GM18858 (cell line): ENCODE measurements around the gene NDUFV3.
"Not testable (repeated sequence)": the region's sequence is repeated elsewhere in the genome, so short reads cannot be mapped to it uniquely, and the experiment has no call there.

Experiments
- ATAC-seq: cut with Tn5 transposase; IDR thresholded peaks from one replicate; pipeline ENCODE4 v1.9.1; 2021; ENCODE audit not compliant: unreplicated experiment

The NDUFV3 gene

DNA sequence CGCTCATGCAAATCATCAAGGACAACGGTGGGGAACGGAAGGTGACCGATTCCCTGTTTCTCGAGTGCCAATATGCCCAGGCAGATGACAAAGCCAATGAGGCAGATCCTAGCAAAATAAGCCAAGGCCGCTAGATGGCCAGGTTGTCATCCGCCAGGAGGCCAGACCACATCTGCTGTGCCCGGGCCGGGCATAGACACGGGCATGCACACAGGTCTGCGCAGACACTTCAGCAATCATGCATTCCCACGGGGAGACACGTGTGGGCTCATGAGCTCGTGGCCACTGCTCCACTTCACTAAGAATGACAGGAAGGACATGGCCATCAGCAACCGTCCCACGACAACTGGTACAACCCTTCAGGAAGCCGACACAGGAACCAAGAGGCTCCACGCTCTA, 37.2 kb upstream of the NDUFV3 start:
- ATAC-seq, result no peak

DNA sequence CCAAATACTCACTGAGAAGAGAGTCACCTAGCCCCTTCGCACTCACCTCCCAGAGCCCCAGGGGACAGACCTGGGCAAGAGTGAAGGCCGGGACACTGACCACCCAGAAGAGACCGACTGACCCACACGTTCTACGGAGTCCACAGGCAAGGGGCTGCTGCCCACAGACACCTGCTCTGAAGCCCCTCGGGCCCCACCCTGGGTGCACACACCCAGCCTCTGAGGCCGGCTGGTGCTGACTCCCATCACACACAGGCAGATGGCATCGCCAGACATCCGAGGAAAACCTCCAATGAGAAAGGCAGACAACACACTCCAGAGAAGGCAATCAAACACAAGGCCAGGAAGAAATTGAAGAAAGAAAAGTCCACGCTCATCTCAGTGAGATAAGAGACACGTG, 35.9 kb upstream of the NDUFV3 start:
- ATAC-seq, result no peak

DNA sequence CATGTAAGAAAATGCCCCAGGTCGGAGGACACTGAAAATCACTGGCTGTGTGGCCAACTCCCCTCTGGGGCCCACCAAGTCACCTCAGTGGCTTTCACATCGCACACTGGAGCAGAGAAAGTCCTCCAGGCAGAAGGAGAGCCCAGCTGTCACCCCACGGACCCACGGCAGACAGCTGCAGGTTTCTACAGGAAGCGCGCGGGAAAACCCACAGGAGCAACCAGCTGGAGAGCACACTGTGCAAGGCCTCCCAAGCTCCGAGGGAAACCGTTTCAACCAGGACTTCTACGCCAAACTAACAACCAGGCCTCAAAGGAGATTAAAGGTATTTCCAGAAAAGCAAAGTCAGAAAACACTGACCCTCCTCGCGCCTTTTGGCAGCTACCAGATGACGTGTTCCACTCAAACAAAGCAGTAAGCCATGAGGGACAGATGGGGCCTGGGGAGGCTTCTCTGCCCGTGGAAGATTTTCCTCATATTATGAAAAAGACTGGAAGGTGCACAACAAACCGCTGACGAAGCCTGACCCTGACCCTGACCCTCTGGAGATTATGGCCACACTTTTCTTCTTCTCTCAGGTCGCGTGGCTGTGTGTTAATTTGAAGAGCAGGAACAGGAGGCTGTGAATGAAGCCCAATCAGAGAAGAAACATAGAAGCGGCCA, 34.8 kb upstream of the NDUFV3 start:
- ATAC-seq, result no peak

DNA sequence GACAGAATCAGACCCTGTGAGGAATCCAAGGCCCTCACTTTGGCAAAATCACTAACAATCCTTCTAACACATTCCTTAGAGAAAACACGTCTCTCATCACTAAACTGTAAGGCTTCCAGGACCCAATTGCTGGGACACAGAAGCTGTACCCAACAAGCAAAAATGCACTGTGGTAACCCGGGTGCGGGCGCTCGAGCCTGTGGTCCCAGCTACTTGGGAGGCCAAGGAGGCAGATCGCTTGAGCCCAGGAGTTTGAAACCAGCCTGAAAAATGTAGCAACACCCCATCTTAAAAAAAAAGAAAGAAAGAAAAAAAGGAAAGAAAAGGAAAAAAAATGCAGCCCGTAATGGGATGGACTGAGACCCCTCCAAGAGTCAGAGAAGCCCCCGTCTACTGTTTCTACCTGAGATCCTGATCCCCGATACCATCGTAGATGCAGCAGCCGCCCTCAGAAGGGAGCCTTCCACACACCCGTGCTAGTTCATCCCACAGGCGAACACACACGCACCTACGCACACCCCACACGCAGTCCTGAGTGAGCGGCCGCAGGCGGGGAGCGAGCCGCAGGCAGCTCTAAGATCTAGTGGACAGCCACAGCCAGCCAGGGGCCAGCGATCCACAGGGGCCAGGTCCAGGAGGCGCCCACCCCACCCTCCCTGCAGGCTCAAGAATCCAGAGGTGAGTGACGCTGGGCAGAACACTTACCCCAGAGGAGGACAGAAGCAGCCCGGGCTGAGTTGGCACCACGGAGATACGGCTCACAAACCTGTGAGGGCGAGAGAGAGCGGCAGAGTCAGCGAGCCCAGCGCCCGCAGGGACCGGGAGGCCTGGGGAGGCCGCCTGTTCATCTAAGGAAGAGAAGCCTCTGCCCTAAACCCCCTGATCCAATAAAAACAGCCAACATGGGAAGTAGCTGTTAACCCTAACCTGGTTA, 33.9 kb upstream of the NDUFV3 start:
- ATAC-seq, result no peak

DNA sequence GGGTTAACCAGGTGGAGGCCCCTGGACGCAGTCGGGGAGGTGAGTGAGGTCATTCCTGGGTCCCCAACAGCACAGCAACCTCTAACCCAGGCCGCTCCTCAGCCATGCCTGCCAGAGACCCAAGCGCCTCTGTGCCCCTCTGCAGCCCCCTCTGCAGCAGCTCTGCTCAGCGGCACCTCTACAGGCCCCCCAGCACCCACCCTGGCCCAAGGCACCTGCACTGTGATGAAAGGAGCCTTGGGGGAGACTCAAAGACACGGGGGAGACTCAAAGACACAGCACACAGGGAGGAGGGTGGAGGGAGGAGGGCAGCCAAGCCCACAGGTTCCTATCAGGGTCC, 33.2 kb upstream of the NDUFV3 start:
- no peak for ATAC-seq

DNA sequence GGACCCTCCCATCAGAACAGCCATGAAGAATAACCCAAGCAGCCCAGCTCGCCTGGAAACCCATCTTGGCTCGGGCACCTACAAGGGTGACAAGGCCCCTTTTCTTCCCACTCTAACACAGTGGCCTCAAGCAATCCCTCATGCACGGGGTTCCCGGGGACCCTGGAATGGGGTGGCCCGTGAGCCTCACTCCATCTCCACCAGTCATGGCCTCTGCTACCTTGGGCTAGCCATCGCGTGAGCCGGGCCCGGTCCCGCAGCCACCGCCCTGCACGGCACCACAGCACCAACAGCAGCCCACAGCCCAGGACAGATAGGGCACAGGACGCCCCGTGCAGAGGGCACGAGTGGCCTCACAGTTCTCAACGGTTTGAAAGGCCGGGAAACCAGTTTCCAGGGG, 32.8 kb upstream of the NDUFV3 start:
- no peak for ATAC-seq

DNA sequence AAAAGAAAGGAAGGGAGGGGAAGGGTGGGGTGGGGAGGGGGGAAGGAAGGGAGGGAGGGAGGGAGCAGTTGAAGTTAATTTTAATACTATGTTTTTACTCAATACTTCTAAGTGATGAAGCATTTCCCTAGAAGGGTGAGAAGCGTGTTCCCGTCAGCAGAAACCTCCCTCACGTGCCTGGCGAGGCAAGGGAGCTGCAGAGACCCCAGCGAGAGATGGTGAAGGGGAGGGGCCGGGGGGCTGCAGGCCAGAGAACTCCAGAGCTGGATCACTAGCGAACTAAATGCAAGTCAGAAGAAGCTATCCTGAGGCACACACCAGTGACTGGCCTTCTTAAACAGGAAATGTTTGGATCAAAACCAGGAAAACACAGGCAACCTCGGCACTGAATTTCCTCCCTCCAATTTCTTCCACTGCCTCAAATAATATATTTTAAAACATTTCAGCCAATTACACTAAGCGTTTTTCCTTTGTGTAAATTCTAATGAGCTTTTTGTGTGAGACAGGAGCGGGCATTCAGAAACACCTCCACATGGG, 31.7 kb upstream of the NDUFV3 start:
- no peak for ATAC-seq

DNA sequence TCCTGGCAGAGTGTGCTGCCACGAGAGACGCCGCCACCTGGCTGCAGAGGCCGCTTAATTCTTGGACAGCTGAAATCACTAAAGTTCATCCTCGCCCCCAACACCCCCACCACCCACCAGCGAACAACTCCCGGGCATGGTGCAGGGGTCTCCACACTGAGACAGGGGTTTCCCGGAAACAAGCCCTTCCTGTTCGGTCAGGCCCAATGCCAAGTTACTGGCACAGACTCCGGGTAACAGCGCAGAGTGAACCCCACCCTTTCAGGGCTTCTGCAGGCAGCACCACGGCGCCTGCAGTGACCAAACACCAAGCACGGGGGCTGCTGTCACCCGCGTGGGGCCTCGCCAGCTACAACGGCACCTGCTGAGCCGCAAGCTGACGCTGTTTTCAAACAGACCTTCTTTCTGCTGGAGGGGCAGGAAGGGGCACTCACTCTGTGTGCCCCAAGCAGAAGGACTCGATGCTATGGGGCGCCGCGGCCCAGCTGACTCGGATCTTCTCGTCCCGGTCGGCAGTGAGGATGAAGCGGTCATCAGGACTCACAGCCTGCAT, 31.2 kb upstream of the NDUFV3 start:
- no peak for ATAC-seq

DNA sequence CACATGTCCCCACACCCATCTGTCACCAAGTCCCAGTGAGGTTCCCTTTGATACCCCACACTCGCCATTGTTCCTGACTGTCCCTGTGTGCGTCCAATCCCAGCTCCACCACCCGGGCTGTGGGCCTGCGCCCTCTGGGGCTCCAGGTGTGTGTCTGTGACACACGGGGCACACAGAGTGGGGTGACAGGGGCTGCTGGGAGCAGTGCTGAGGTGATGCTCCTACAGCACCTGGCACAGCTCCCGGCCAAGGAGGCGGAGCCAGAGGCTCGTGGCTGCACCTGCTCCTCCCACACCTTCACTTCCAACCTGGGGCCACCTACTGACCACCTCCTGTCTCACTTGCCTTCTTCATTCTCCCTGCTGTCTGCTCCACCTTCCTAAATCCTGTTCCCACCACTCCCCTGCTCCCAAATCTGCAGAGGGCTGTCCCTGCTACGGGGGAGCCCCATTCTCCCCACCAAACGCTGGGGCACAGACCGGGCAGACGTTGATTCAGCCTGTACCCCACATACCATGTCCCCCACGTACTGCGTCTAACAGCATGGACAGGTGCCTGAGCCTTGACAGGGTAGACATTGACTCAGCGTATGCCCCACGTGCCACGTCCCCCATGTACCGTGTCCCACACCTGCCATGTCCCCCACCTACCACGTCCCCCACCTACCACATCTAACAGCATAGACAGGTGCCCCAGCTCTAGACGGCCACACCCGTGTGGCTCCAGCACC, 30.2 kb upstream of the NDUFV3 start:
- no peak for ATAC-seq

DNA sequence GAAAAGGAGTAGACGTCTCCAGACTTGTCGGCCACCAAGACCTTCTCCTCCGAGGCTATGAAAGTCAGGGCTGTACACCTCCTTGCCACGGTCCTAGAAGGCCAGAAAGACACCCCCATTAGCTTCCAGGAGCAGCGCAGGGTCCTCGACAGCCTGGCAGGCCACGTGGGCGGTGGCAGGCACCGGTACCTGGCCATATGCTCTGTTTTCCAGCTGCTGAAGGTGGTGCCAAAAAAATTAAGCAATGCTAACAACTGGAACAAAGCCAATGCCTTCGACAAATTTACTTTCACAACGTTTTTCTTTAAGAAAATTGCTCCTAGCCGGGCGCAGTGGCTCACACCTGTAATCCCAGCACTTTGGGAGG, 29.6 kb upstream of the NDUFV3 start:
- no peak for ATAC-seq

DNA sequence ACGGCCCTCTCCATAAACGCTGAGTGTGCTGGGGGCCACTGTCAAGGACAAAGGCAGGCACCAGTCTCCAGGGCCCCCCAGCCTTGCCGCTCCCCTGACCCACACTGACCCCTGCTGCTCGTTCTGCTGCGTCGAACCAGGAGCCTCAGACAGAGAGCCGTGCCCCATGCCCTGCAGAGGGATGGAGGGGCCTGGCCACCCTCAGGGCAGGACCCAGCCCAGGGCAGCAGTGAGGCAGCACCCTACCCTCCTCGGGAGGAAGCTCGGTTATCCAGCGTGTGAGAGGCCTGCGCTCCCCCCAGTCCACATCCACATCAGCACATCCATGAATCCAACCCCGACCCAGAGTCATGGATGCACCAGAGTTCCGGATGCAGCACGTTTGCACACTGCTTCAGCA, 28.8 kb upstream of the NDUFV3 start:
- no peak for ATAC-seq

DNA sequence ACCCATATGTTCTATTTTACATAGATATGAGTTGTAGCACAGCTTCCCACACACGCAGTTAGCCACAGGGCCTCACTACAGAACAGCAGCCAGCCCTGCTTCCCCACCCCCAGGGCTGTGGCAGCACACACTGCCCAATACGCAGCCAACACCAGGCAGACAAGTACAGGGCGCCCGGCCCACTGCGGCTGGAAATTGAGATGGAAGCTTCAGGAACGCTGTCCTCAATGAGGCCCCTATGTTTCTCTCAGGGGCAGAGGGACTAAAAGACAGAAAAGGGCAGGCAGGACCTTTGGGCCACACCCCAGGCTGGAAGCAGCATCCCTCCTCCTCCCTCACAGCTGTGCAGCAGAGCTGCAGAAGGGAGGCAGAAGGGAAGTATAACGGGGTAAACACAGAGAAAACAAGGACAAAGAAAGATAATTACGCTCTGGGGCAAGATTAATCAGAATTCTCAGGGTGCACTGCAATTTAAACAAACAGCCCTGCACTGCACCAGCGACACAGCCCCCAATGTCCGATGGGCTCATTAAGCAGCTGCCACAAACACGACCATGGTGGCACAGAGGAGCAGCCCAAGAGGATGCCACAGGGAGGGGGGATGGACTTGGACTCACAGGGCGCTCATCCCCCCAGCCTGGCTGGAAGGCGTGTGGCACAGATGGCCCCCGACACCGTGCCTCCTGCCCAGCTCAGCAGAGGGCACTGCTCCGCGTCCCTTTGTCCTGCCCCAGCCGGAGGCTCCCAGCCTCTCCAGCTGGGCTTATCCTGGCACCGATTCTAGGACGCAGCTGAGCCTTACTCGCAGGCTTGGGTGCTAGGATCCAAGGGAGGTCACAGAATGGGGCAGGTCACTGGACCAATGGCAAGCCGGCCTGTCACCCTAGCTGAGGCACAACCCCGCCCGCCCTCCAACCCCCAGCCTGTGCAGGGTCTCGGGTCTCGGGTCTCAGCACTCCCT, 28.0 kb upstream of the NDUFV3 start:
- no peak for ATAC-seq

DNA sequence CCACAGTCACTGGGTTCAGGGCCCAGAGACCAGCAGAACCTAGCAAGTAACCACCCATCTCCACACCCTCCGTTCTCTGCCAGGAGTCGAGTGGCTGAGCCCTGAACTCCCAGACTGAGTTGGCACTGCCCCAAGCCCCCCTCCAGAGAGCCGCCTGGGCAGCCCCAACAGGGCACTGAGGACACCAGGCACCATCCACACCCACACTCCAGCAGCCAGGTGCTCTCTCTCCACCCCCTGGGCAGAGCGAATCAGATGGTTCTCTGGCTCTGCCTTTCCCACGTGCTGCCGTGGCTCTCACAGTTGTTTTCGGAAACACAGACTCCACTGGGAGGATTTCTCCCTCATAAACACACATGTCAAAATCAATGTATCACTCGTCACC, 27.3 kb upstream of the NDUFV3 start:
- ATAC-seq, result no peak

DNA sequence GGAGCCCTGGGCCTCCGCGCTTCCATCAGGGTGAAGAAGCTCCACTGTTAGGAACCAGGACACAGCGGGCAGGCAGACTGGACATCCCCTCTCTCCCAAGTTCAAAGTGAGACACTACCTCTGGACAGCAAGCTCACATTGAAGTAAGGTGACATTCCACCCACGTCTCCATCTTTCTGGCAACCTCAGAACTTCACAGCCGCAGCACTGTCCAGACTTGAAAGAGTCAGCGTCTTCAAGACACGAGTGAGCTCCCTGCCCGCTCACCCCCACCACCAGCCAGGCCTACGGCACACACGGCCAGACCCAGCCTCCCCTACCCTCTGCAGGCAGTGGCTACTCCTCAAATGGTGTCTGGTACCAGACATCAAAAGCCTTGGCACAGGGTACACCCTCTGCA, 24.9 kb upstream of the NDUFV3 start:
- ATAC-seq, result no peak

DNA sequence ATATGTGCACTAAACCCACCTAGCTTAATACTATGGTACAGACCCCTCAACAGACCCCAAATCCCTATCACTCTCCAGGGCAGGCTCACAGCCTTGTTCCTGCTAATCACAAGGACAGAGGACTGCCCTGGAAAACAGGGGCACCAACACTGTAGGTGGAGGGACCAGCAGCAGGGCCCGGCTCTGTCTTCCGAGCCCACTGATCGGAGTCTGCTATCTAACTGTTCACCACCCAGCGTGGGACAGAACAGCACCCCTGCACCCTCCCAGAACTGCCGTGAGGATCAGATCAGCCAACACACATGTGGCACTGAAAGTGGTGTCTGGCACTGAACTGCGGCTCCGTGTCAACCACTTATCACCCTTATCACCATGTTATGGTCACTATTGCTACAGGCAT, 20.0 kb upstream of the NDUFV3 start:
- ATAC-seq, result no peak

DNA sequence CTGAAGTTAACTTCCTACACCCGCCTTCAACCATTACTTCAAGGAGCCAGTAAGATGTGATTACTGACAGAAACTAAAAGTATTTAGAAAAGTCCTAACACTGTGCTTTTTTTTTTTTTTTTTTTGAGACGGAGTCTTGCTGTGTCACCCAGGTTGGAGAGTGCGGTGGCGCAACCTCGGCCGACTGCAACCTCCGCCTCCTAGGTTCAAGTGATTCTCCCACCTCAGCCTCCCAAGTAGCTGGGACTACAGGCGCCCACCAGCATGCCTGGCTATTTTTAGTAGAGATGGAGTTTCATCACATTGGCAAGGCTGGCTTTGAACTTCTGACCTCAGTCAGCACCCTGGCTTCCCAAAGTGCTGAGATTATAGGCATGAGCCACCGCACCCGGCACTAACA, 17.3 kb upstream of the NDUFV3 start:
- not testable (repeated sequence) for ATAC-seq

DNA sequence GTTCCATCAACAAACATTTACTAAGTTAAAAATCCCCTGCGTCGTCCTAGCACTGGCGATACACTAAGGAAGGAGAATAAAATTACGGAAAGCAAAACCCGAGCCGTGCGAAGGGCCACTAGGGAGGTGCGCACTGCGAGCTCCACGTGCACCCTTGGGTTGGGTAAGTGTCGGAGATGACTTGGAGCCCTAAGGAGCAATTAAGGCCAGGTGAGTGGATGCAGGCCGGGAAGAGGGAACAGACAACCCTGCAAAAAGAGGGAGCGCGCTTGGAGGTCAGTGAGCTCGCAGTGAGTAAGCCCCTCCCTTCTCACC, 14.5 kb upstream of the NDUFV3 start:
- ATAC-seq, result peak; percentile 7

DNA sequence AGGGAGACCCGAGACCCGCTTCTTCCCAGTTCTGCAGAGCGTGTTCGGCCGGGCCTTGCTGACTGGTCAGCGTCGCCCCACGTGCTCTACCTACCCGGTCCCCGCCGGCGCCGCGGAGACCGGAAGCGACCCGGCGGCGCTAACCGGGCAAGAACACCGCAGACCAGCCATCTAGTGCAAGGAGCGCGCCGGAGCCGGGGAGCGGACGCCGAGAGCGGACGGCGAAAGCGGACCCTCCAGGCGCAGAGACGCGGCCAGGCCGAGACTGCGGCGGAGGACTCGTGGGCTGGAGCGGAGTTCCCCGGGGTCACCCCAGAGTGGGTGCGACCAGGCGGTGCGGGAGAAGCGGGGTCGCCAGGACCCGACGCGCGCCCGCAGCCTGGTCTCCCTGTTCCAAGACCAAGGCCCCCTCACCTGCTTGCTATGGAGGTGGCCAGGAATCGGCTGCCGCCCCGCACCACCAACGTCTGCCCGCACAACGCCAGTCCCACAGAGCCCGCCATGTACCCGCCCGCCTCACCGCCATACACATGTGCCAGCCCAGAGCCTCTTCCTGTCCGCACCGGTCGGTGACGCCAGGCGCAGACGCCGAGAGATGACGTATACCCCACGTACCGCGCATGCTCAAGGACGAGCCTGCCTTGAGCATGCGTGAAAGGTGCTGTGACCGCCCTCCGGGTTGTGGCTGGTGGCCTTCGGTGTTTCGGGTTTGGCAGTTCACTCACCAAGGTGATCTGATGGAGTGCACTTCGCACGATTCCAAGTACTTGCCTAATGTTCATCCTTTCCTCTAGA, 13.9 kb upstream of the NDUFV3 start, which contains the start of gene WDR4:
Gene WDR4, minus strand, starts transcription at position 547 of the 795 bp plus-strand sequence. Its CDS starts 44 bp downstream, at position 503.
- peak; percentile 72 for ATAC-seq

DNA sequence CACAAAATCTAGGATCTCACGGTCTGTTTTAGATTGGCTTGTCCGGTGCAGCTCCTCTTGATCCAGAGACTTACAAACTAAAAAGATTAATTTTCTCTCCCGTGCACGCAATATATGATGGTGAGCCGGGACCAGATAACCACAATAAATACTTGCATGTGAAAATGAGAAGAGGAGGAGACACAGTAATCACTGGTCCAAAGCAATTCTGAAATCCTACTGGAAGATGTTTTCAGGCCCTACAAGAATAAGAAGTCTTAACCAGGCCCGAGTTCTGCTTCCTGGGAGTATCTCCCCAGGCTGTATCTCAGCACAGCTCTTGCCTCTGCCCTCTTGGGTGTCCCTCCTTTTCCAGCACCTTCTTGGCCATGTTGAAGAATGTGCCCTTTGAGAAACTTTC, 12.8 kb upstream of the NDUFV3 start:
- no peak for ATAC-seq

DNA sequence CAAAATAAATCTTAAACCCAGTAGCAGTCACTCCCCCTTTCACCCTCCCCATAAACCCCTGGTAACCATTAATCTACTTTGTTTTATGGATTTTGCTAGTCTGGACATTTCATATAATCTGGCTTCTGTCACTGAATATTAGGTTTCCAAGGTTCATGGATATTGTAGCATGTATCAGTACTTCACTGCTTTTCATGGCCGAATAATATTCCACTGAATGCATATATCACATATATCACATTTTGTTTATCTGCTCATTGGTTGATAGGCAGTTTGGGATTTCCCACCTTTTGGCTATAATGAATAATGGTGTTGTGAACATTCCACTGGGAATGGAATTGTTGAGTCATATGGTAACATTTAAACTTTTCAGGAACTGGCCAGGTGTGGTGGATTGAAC, 9.2 kb upstream of the NDUFV3 start:
- no peak for ATAC-seq
